Islet of Langerhans (tissue), 1 donor: Measurements from ENCODE around the gene ZNF362.
"Not testable (repeated sequence)": the region's sequence is repeated elsewhere in the genome, so short reads cannot be mapped to it uniquely, and the experiment has no call there.

Experiments used
- FAIRE-seq: peaks from one replicate; lab custom pipeline; 2011; peaks lifted over from hg19 to GRCh38; lab: Jason Lieb, UNC

The ZNF362 gene

GRCh38 chr1:33287317-33287716 is 31.0 kb downstream of the ZNF362 start:
- no peak for FAIRE-seq

GRCh38 chr1:33288976-33289857 is 32.9 kb downstream of the ZNF362 start:
- no peak for FAIRE-seq

GRCh38 chr1:33289858-33290154 is 33.5 kb downstream of the ZNF362 start:
- no peak for FAIRE-seq

DNA sequence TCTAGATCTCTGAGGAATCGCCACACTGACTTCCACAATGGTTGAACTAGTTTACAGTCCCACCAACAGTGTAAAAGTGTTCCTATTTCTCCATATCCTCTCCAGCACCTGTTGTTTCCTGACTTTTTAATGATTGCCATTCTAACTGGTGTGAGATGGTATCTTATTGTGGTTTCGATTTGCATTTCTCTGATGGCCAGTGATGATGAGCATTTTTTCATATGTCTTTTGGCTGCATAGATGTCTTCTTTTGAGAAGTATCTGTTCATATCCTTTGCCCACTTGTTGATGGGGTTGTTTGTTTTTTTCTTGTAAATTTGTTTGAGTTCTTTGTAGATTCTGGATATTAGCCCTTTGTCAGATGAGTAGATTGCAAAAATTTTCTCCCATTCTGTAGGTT is 34.3 kb downstream of the ZNF362 start:
- not testable (repeated sequence) for FAIRE-seq

DNA sequence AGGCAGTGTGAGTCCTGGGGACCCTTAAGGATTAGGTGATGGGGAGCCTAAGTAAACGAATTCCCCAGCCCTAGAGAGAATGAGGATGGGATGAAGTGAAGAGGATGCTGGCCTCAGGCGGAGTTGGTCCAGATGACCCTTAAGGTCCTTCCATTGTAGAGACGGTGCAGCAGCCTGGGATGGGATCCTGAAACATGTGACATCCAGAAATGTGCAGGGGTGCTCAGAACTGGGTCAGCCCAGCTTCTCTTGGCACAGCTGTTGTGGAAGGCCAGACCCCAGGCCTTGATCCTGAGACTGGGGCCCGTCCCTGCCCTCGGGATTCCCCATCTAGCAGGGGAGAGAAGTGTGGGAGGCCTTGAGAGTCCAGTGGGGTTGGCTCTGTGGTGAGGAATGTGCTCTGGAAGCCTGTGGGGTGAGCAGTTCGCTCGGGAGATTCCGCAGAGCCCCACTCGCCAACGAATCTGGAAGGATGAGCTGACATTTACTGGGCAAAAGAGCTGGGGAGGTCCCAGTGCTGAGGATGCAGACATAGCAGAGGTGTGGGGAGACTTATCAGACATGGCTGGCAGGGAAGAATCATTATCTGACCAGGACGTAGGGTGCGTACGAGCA is 36.5 kb downstream of the ZNF362 start:
- no peak for FAIRE-seq

- FAIRE-seq, result no peak
Measured at GRCh38 chr1:33294071-33295010, 38.0 kb downstream of the ZNF362 start.

- no peak for FAIRE-seq
Measured at GRCh38 chr1:33295023-33295422, 38.7 kb downstream of the ZNF362 start.

- no peak for FAIRE-seq
Measured at GRCh38 chr1:33295450-33296081, 39.3 kb downstream of the ZNF362 start.

DNA sequence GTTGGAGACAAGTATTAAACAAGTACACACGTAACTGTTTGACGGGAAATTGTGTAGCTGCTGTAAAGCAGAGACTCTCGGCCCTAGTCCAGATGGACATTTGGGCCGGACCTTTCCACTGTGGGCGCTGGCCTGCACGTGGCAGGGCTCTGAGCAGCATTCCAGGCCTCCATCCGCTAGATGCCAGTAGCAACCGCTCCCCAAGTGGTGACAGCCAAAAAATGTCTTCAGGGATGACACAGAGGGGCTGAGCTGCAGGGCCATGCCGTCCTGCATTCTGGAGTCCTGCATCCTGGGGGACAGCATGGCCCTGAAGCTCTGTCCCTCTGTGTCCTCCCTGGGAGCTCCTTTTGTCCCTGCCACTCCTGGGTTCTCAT is 39.8 kb downstream of the ZNF362 start:
- FAIRE-seq, result no peak

- no peak for FAIRE-seq
Measured at GRCh38 chr1:33296824-33297223, 40.5 kb downstream of the ZNF362 start.

- FAIRE-seq, result no peak
Measured at GRCh38 chr1:33297911-33298622, 41.8 kb downstream of the ZNF362 start.

- FAIRE-seq, result no peak
Measured at GRCh38 chr1:33298623-33299277, 42.5 kb downstream of the ZNF362 start.

GRCh38 chr1:33299461-33300155 is 43.3 kb downstream of the ZNF362 start:
- no peak for FAIRE-seq

DNA sequence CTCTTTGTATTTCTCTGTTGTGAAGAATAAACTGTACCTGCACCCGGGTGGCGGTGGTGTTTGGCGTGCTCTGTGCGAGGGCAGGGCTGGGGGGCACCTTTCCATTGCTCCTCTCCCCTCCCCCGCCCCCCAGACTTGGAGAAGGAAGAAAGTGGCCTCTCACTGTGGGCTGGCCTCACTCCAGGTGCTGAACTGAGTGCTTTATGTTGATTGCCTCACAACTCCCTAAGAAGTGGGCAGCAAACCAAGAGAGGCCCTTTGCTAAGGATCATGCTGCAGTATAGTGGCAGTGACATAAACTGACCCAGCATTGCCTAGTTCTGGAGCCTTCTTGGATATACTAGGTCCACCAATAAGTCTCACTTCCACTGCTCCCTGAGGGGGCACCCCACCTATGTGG is 44.4 kb downstream of the ZNF362 start:
- FAIRE-seq, result no peak

GRCh38 chr1:33301273-33301984 is 45.1 kb downstream of the ZNF362 start:
- FAIRE-seq, result no peak

- no peak for FAIRE-seq
Measured at GRCh38 chr1:33302325-33302724, 46.0 kb downstream of the ZNF362 start.

- no peak for FAIRE-seq
Measured at GRCh38 chr1:33305016-33305415, 48.7 kb downstream of the ZNF362 start.

DNA sequence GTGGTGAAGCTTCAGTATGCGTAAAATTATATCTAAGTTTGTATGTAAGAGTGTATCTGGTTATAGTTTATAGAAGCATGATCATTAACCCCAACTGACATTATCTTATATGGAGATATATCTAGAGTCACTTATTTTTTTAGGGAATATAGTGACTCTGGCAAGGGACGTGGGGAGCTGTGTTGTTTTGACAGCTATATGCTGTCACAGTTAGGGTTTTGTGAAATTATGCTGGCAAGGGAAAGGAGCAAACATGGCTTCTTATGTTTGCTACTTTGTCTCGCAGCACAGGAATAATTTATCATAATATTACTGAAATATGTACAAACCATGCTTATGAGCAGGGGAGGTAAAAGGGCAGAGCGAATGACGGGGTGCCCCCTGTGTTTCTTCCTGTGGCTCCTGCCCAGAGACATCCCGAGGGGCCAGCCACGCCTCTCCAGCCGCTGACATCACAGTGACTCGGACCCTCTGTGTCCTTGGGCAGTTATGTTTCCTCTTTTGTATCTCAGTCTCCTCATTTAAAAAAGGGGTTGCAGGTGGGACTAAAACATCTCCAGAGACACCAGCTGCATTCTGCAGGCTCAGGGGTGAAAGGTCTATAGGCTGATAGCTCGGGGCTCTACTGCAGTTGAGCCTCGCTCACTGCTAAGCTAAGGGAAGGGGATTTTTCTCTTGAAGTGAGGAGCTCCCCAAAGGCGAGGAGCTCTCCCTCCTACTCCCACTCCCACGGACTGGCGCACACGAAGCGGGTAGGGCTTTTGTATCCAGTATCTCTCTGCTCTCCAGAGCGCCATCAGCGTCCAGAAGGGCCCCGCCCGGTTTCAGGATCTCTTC is 49.7 kb downstream of the ZNF362 start:
- FAIRE-seq, result no peak
